Glutamatergic neuron (in vitro differentiated cells): ENCODE data around the gene PTGDR2. TPM values are rescaled to one million over a fixed set of nuclear protein-coding genes. Genes with fewer than 3 reads are reported as not detected.

Experiments
- DNase-seq: peaks from one replicate; pipeline ENCODE4 v3.0.0; 2022
- H3K27ac Mint-ChIP-seq: one replicate; pipeline ENCODE4 v1.8.0; 2020; ENCODE audit warnings: mild to moderate bottlenecking, mixed read lengths, inconsistent platforms; ENCODE audit not compliant: unreplicated experiment
- H3K27me3 Mint-ChIP-seq: one replicate; pipeline ENCODE4 v1.8.0; 2020; ENCODE audit warnings: mild to moderate bottlenecking, moderate library complexity, mixed read lengths, inconsistent platforms; ENCODE audit not compliant: unreplicated experiment
- H3K36me3 Mint-ChIP-seq: one replicate; pipeline ENCODE4 v1.8.0; 2020; ENCODE audit warnings: mild to moderate bottlenecking, mixed read lengths, inconsistent platforms; ENCODE audit not compliant: unreplicated experiment
- H3K4me1 Mint-ChIP-seq: one replicate; pipeline ENCODE4 v1.8.0; 2020; ENCODE audit warnings: mild to moderate bottlenecking, low read depth, mixed read lengths, inconsistent platforms; ENCODE audit not compliant: unreplicated experiment
- H3K4me3 Mint-ChIP-seq: one replicate; pipeline ENCODE4 v1.8.0; 2020; ENCODE audit warnings: mild to moderate bottlenecking, mixed read lengths, inconsistent platforms; ENCODE audit not compliant: unreplicated experiment
- H3K9me3 Mint-ChIP-seq: one replicate; pipeline ENCODE4 v1.8.0; 2020; ENCODE audit warnings: mild to moderate bottlenecking, moderate library complexity, mixed read lengths, inconsistent platforms; ENCODE audit not compliant: unreplicated experiment
- total RNA-seq: library from RNA; stranded (reverse); fragmentation: NEBNext Ultra II Directional; extraction: Animal tissue kit (Norgen Biotek cat#: 25700); gene quantifications from one replicate; pipeline ENCODE4 v1.2.1, GENCODE V29; 2021; ENCODE audit not compliant: unreplicated experiment
- TF ChIP-seq, protein P1 (sequence below): fragments of 200-600 bp; sonication (generic); IDR thresholded peaks from one replicate; pipeline ENCODE4 v1.5.0; 2021; ENCODE audit not compliant: partially characterized antibody, unreplicated experiment

PTGDR2 gene
- total RNA-seq, 1 donor from 2014 or later: 0.32 TPM

DNA sequence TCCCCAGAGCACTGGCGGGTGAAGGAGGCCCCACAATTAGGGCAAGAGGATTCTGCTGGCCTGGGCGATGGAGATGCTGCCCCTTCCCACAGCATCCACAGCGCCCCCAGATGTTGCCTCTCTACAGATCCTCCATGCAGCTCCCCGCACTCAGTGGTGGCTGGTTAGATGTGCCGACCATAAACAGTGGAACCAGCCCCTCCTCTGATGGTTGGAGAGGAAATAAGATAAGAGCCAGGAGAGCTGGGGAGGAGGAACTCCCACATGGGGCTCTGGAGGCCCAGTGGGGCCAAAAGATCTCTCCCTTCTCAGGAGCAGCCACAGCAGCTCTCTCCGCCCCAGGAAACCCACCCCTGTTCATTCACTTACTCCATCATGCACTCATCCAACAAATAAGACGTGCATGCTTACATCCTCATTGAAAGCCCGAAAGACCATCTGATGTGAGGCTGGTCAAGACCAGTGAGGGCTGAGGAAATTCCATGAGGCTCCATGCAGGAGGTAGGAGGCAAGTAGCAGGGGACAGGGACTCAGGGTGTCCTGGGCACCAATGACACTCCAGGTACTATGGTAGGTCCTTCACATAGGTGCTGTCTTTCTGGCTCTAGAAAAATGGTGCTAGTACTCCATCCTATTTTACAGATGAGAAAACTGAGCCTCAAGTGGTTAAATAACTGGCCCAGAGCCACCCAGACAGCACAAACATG lies 1.5 kb downstream of the PTGDR2 start:
- Mint-ChIP-seq H3K4me3 (no peak overlapping the region), H3K4me1 (peaks cover 6% of the 10 kb centered on the region), H3K36me3 (no peaks in the 10 kb centered on the region), H3K27me3 (peaks cover 9% of the 10 kb centered on the region), H3K27ac (no peak overlapping the region), H3K9me3 (peaks cover 2% of the 10 kb centered on the region)
- TF ChIP-seq, protein P1, sequence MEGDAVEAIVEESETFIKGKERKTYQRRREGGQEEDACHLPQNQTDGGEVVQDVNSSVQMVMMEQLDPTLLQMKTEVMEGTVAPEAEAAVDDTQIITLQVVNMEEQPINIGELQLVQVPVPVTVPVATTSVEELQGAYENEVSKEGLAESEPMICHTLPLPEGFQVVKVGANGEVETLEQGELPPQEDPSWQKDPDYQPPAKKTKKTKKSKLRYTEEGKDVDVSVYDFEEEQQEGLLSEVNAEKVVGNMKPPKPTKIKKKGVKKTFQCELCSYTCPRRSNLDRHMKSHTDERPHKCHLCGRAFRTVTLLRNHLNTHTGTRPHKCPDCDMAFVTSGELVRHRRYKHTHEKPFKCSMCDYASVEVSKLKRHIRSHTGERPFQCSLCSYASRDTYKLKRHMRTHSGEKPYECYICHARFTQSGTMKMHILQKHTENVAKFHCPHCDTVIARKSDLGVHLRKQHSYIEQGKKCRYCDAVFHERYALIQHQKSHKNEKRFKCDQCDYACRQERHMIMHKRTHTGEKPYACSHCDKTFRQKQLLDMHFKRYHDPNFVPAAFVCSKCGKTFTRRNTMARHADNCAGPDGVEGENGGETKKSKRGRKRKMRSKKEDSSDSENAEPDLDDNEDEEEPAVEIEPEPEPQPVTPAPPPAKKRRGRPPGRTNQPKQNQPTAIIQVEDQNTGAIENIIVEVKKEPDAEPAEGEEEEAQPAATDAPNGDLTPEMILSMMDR: no peak
- no peak for DNase-seq

DNA sequence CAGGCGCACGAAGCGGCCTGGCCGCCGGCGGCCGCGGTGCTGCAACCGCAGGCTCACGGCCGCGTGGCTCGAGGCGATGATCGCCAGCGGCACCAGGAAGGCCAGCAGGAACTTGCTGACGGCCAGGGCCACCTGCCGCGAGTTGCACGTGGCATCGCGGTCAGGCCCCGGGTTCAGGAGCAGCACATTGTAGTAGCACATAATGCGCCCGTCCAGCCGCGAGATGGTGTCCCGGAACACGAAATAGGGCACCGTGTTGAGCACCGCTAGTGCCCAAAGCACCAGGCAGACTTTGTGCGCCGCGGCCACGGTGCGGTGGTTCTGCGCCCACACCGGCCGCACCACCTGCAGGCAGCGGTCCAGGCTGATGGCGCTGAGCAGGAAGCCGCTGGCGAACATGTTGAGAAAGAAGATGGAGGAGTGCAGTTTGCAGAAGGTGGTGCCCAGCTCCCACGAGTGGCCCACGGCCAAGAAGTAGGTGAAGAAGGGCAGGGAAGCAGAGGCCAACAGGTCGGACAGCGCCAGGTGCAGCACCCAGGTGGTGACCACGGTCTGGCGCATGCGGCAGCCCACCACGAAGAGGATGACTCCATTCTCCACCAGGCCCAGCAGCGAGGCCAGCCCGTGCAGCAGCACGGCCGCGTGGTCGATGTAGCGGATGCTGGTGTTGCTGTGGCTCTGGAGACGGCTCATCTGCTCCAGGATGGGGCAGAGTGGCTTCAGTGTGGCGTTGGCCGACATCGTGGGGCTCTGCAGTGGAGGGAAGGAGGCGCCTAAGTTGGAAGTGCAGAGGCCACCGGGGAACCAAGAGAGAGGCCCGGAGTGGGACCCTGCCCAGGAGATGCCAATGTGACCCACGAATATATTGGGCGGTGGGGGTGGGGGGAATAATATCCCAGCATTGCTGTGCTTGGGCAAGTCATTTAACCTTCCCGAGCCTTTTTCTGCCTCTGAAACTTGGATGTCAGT lies 2.5 kb downstream of the PTGDR2 start:
- DNase-seq: no peak
- H3K4me3 Mint-ChIP-seq: no peak overlapping the region
- H3K4me1 Mint-ChIP-seq: peaks cover 9% of the 10 kb centered on the region
- TF ChIP-seq, protein P1: no peak
- H3K36me3 Mint-ChIP-seq: no peaks in the 10 kb centered on the region
- no peak overlapping the region for H3K27ac Mint-ChIP-seq
- peaks cover 7% of the 10 kb centered on the region for H3K27me3 Mint-ChIP-seq
- H3K9me3 Mint-ChIP-seq: peaks cover 2% of the 10 kb centered on the region

DNA sequence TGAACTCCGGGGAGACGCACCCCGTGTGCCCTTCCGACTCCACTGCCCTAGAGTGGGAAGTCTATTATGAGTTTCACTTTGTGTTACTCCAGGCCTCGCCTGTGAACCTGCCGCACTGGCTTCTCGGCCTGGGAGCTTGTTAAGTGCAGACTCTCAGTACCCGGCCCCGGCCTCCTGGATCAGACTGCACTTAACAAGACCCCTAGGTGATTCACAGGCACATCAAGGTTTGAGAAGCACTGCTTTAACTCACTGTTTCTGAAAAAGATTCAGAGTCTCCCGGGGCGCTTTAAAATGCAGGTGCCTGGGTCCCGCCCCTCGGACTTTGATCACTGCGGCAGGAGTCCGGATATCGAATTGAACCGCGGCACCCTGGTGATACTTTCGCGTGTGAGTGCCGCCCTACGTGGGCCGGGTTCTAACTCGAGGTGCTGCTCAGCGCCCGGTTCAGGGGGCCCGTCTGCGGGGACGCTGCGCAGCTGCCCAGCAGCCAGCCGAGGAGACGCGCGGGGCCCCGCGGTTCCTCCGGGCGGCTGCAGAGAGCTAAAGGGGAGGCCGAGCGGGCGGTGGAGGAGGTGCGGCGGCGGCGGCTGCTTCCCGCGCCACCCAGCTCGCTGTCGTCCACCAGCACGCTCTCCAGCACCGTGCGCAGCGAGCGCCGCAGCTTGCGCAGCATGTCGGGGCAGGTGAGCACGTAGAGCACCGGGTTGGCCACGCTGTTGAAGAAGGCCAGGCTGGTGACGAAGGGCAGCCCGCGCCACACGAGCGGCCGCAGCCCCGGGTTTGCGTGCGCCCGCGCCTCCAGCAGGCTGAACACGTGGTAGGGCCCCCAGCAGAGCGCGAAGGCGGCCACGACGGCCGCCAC lies 3.4 kb downstream of the PTGDR2 start:
- Mint-ChIP-seq H3K36me3 (no peaks in the 10 kb centered on the region), H3K27me3 (peaks cover 5% of the 10 kb centered on the region), H3K9me3 (no peaks in the 10 kb centered on the region), H3K27ac (no peak overlapping the region), H3K4me3 (no peak overlapping the region), H3K4me1 (peaks cover 9% of the 10 kb centered on the region)
- TF ChIP-seq, protein P1: no peak
- DNase-seq: peak; percentile 37

DNA sequence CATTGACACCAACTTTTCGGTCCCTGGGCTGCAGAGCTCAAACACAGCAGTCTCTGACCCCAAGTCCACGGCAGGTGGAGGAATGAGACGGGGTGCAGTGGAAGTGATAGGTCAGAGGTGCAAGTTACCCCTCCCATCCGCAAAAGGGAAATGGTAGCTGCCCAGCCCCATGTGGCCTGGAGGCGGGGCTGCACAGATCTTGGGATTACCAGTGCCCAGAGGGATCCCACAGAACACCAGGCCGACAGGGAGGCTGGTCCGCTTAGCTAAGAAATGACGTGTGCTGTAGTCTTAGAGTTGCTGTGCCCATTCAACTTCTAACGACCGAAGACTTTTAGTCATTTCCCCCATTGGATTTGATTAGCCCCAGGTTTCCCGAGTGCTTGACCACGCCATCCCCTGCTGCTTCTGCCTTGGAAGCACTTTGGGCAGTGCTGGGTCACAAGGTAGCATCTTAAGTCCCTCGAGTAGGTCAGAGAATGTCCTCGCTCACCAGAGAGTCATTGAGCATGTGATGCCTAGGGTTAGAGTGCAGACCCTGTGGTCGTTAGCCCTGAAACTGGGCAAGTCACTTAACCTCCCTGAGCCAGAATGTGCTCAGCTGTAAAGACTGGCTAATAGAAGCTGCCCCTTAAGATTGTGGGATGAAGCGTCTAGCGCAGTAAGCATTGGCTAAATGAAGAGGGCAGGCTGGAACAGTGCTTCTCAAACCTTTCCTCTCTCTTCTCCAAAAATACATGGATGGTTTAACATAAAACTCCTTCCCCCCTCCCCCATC lies 4.2 kb downstream of the PTGDR2 start:
- peaks cover 9% of the 10 kb centered on the region for H3K4me1 Mint-ChIP-seq
- no peak for DNase-seq
- no peaks in the 10 kb centered on the region for H3K9me3 Mint-ChIP-seq
- H3K27me3 Mint-ChIP-seq: peaks cover 5% of the 10 kb centered on the region
- H3K4me3 Mint-ChIP-seq: no peak overlapping the region
- no peaks in the 10 kb centered on the region for H3K36me3 Mint-ChIP-seq
- H3K27ac Mint-ChIP-seq: no peak overlapping the region
- TF ChIP-seq, protein P1: no peak
